Transverse colon (tissue), 4 donors: ENCODE results near the gene GALNT10. TPM values are rescaled to one million over a fixed set of nuclear protein-coding genes. Genes with fewer than 3 reads are reported as not detected.

Source experiments
- DNase-seq: peaks from one replicate; pipeline ENCODE4 v3.0.0-alpha.2; 2019
- H3K27ac ChIP-seq, 4 donors: fragments of 200-600 bp; sonication (generic); 2 replicates each; pipeline ENCODE4 v1.5.1; 2016 to 2018; ENCODE audit warnings: inconsistent platforms in 4 of 4
- H3K27me3 ChIP-seq: fragments of 200-600 bp; sonication (generic); 2 replicates; pipeline ENCODE4 v1.5.1; 2017; ENCODE audit warnings: inconsistent platforms
- H3K36me3 ChIP-seq, 4 donors: fragments of 200-600 bp; sonication (generic); 2 replicates each; pipeline ENCODE4 v1.5.1; 2017 to 2019; ENCODE audit warnings: inconsistent platforms in 4 of 4
- H3K4me1 ChIP-seq, 4 donors: fragments of 200-600 bp; sonication (generic); 2 replicates each; pipeline ENCODE4 v1.5.1; 2017 to 2020; ENCODE audit warnings: inconsistent platforms in 4 of 4
- H3K4me3 ChIP-seq, 4 donors: fragments of 200-600 bp; sonication (generic); 1 replicate in 1 of 4; 2 replicates in 3 of 4; pipeline versions ENCODE4 v1.5.1 to v1.6.1; 2017 to 2019; ENCODE audit warnings: inconsistent platforms in 4 of 4
- H3K9me3 ChIP-seq, 2 donors: fragments of 200-600 bp; sonication (generic); 2 replicates each; pipeline ENCODE4 v1.5.1; 2017 to 2019; ENCODE audit warnings: inconsistent platforms in 2 of 2
- CTCF ChIP-seq, 5 experiments: fragments of 200-600 bp in 3 of 5; fragments of 450-650 bp in 2 of 5; sonication (generic) in 3 of 5; IDR thresholded peaks; 1 replicate in 2 of 5; 2 replicates in 3 of 5; pipeline ENCODE4 v1.5.1; 2016 to 2017; ENCODE audit warnings: antibody characterized with exemption in 5 of 5, inconsistent platforms in 3 of 5, mild to moderate bottlenecking in 2 of 5, moderate library complexity in 1 of 5
- EP300 ChIP-seq: sonication (generic); formaldehyde crosslinking; IDR thresholded peaks from one replicate; pipeline ENCODE4 v1.6.1; 2017; ENCODE audit warnings: antibody characterized with exemption, low read depth
- POLR2A ChIP-seq: fragments of 450-650 bp; IDR thresholded peaks from one replicate; pipeline ENCODE4 v1.6.1; 2016; ENCODE audit warnings: antibody characterized with exemption, mild to moderate bottlenecking, moderate library complexity
- POLR2AphosphoS5 ChIP-seq, 3 donors: sonication (generic); formaldehyde crosslinking; IDR thresholded peaks; one replicate each; pipeline ENCODE4 v1.6.1; 2016; ENCODE audit warnings: antibody characterized with exemption in 3 of 3
- WGBS, 2 donors: methylation state at CpG; one replicate each; pipeline ENCODE4 v1.1.5; 2018; ENCODE audit warnings: low coverage in 1 of 2; 5-methylcytosine and 5-hydroxymethylcytosine counted together
- in situ Hi-C, 4 donors: fragments of 200-750 bp; cut with MboI; loops; one replicate each; pipeline versions ENCODE4 v1.15.0 to v1.15.1; 2017; ENCODE audit warnings: low sequenced_read_pairs in 3 of 4, low pct_ligation_motif_present in 1 of 4, low pct_unique_long_range_greater_than_20kb in 1 of 4
- intact Hi-C: fragments of 100-400 bp; cut with DNase I; formaldehyde crosslinking; loops from one replicate; pipeline ENCODE4 v1.15.1; 2023; ENCODE audit warnings: low total_unique reads
- total RNA-seq, 4 donors: library from RNA; depleted of rRNA; stranded (reverse); fragments of >200 nt; gene quantifications; one replicate each; pipeline ENCODE4 v1.1.0, GENCODE V29; 2016

GALNT10 gene
- total RNA-seq, 4 donors from 2014 or later, result 18.7 to 142 (median 39.3) TPM

DNA sequence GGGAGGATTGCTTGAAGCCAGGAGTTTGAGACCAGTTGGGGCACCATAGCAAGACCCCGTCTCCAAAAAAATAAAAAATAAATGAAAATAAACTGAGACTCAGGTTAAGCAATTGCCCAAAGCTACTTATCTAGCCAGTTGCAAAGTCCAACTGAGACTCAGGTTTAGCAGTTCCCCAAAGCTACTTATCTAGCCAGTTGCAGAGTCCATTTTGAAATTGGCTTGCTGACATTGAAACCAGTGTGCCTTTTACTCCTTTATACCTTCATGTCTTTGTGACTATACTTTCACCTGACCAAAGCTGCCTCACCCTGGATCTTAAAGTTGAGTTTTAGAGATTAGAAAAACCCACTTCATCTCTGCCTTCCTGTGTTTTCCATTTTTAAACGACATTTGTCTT is 66.5 kb downstream of the GALNT10 start:
- intact Hi-C loops, result no loop called here
- no peak for DNase-seq
- in situ Hi-C loops, result no loop called here
- 64 to 79% methylated on average over 2 of the region's 2 CpGs for WGBS, 2 donors
- H3K9me3 ChIP-seq, result no peaks in the 10 kb centered on the region
- H3K36me3 ChIP-seq, result no peaks in the 10 kb centered on the region
- H3K4me1 ChIP-seq, result peaks cover 0 to 9% (median 4%) of the 10 kb centered on the region in 4 donors
- no peak overlapping the region for H3K4me3 ChIP-seq
- H3K27ac ChIP-seq, result no peak overlapping the region
- H3K27me3 ChIP-seq, result no peaks in the 10 kb centered on the region
- TF ChIP-seq POLR2AphosphoS5 (IDR thresholded peaks at IDR 0.05), result no peak
- no peak for TF ChIP-seq POLR2A
- TF ChIP-seq CTCF (IDR thresholded peaks at IDR 0.05), result no peak
- no peak for TF ChIP-seq EP300

DNA sequence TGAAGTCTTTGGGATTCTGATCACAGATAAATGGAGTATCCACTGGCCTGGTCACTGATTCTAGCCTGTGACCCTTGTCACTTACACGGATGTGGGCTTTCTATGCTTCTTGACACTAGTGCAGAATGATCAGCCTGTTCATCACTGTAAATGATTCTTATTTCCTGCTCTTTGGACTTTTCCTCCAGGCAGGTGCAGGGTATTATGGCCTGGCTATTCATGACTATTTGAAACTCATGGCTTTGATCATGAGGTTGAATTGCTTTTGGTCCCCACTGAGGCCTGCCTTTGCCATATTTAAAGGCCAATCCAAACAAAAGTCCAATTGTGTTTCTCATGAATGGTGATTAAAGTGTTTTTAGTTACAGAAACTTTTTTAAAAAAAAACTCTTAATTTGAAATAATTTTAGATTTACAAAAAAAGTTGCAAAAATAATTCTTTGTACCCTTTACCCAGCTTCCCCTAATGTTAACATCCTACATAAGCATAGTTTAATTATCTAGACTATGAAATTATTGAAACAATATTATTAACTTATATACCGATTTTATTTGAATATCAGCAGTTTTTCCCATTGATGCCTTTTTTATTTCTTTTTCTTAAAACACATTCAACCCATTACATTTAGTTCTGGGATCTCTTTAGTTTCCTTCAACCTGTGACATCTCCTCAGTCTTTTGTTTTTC is 68.1 kb downstream of the GALNT10 start:
- DNase-seq, result no peak
- Histone ChIP-seq H3K27ac (no peak overlapping the region), H3K9me3 (no peaks in the 10 kb centered on the region), H3K4me3 (no peak overlapping the region), H3K36me3 (no peaks in the 10 kb centered on the region), H3K4me1 (peaks cover 0 to 9% (median 4%) of the 10 kb centered on the region in 4 donors), H3K27me3 (no peaks in the 10 kb centered on the region)
- intact Hi-C loops (no loop called here), in situ Hi-C loops (no loop called here)
- WGBS, 2 donors, result 47 to 71% methylated on average over 1 to 2 of the region's 2 CpGs
- TF ChIP-seq CTCF (IDR thresholded peaks at IDR 0.05), result no peak
- no peak for TF ChIP-seq EP300
- TF ChIP-seq POLR2A, result no peak
- TF ChIP-seq POLR2AphosphoS5 (IDR thresholded peaks at IDR 0.05), result no peak

- WGBS, 2 donors, result 61 to 73% methylated on average over 5 to 6 of the region's 6 CpGs
- Histone ChIP-seq H3K27me3 (no peaks in the 10 kb centered on the region), H3K4me3 (no peak overlapping the region), H3K36me3 (no peaks in the 10 kb centered on the region), H3K27ac (no peak overlapping the region), H3K4me1 (peaks cover 0 to 19% (median 4%) of the 10 kb centered on the region in 4 donors), H3K9me3 (no peaks in the 10 kb centered on the region)
- in situ Hi-C loops, result no loop called here
- DNase-seq, result no peak
- TF ChIP-seq POLR2A, result no peak
- TF ChIP-seq EP300, result no peak
- TF ChIP-seq POLR2AphosphoS5 (IDR thresholded peaks at IDR 0.05), result no peak
- no peak for TF ChIP-seq CTCF (IDR thresholded peaks at IDR 0.05)
- intact Hi-C loops, result no loop called here
These were observed 69.8 kb downstream of the GALNT10 start for GRCh38 chr5:154260224-154260927.

DNA sequence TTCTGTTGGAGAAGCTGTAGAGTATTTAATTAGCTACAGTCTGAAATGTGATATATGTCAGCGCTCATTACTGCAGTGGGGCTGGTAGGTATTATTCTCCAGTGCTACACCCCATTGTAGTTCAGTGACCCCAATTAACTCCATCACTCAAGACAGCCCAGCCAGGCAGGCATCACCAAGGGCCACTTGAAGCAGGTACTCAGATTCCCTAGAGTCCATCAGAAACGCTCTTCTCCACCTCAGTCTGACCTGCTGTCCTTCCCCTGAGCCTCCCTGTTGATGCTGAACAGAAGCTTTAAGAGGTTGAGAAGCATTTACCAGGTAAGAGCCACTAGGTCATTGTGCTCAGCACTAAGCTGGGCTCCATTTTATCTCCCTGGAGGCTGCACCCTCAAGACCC is 71.8 kb downstream of the GALNT10 start:
- TF ChIP-seq POLR2A (no peak), POLR2AphosphoS5 (IDR thresholded peaks at IDR 0.05) (no peak), EP300 (no peak), CTCF (IDR thresholded peaks at IDR 0.05) (no peak)
- intact Hi-C loops, result no loop called here
- Histone ChIP-seq H3K27me3 (no peaks in the 10 kb centered on the region), H3K4me3 (no peak overlapping the region), H3K4me1 (peaks cover 0 to 23% (median 4%) of the 10 kb centered on the region in 4 donors), H3K9me3 (no peaks in the 10 kb centered on the region), H3K36me3 (no peaks in the 10 kb centered on the region), H3K27ac (no peak overlapping the region)
- in situ Hi-C loops, result no loop called here
- DNase-seq, result no peak
- 96% methylated on average over 2 of the region's 2 CpGs; no CpG with 5 or more reads in 1 of the 2 donors for WGBS, 2 donors
